Tibial artery (tissue), 4 donors: Measurements from ENCODE around the gene SAV1.
"Not testable (repeated sequence)": the region's sequence is repeated elsewhere in the genome, so short reads cannot be mapped to it uniquely, and the experiment has no call there.

Experiments used
- DNase-seq, 2 donors: peaks; one replicate each; pipeline ENCODE4 v3.0.0-alpha.2; 2019
- H3K27ac ChIP-seq, 2 donors: fragments of 200-600 bp; sonication (generic) in 1 of 2; 1 replicate in 1 of 2; 2 replicates in 1 of 2; pipeline ENCODE4 v1.5.1; 2018 to 2019; ENCODE audit warnings: mild to moderate bottlenecking in 1 of 2
- H3K27me3 ChIP-seq, 2 donors: fragments of 200-600 bp; sonication (generic) in 1 of 2; one replicate each; pipeline versions ENCODE4 v1.5.1 to v1.6.0; 2016 to 2019
- H3K36me3 ChIP-seq, 3 donors: fragments of 200-600 bp; sonication (generic) in 2 of 3; one replicate each; pipeline ENCODE4 v1.5.1; 2016 to 2019; ENCODE audit warnings: mild to moderate bottlenecking in 2 of 3
- H3K4me1 ChIP-seq, 4 donors: fragments of 200-600 bp; sonication (generic) in 2 of 4; 1 replicate in 3 of 4; 2 replicates in 1 of 4; pipeline ENCODE4 v1.5.1; 2016 to 2019
- H3K4me3 ChIP-seq, 2 donors: fragments of 200-600 bp; sonication (generic) in 1 of 2; 1 replicate in 1 of 2; 2 replicates in 1 of 2; pipeline ENCODE4 v1.5.1; 2018 to 2019; ENCODE audit warnings: mild to moderate bottlenecking in 2 of 2
- H3K9me3 ChIP-seq, 3 donors: fragments of 200-600 bp; sonication (generic) in 1 of 3; one replicate each; pipeline ENCODE4 v1.5.1; 2016 to 2019
- CTCF ChIP-seq, 2 experiments: fragments of 200-600 bp in 1 of 2; fragments of 450-650 bp in 1 of 2; IDR thresholded peaks; one replicate each; pipeline ENCODE4 v1.5.1; 2017 to 2019; ENCODE audit warnings: antibody characterized with exemption in 2 of 2, mild to moderate bottlenecking in 1 of 2, moderate library complexity in 1 of 2
- intact Hi-C: fragments of 100-400 bp; cut with DNase I; formaldehyde crosslinking; loops from one replicate; pipeline ENCODE4 v1.15.0; 2023; ENCODE audit warnings: low total_unique reads

SAV1 gene

GRCh38 chr14:50669441-50669986 lies 1.4 kb upstream of the SAV1 start:
- intact Hi-C loops = loop anchor here (5.0 kb wide), 1 partner anchor 88 kb away; no protein-coding TSS in a partner anchor
- DNase-seq = no peak
- TF ChIP-seq CTCF (IDR thresholded peaks at IDR 0.05) = no peak

GRCh38 chr14:50668826-50669143 lies 679 bp upstream of the SAV1 start:
- H3K4me3 ChIP-seq = peak overlapping the region; percentile 77 to 78
- H3K27ac ChIP-seq = peak overlapping the region; percentile 95 to 98
- no peaks in the 10 kb centered on the region for H3K9me3 ChIP-seq
- H3K27me3 ChIP-seq = no peaks in the 10 kb centered on the region
- no peak for DNase-seq
- TF ChIP-seq CTCF (IDR thresholded peaks at IDR 0.05) = no peak
- intact Hi-C loops = loop anchor here (5.0 kb wide), 1 partner anchor 89 kb away; no protein-coding TSS in a partner anchor
- H3K4me1 ChIP-seq = peaks cover 0 to 30% (median 7%) of the 10 kb centered on the region in 4 donors
- H3K36me3 ChIP-seq = peaks cover 6 to 10% (median 7%) of the 10 kb centered on the region in 3 donors

More at GRCh38 chr14:50669441-50669986, 1.4 kb upstream of the SAV1 start:
- H3K27me3 ChIP-seq = no peaks in the 10 kb centered on the region
- H3K4me3 ChIP-seq = no peak overlapping the region
- H3K27ac ChIP-seq = peak overlapping the region in 1 of 2 donors; percentile 95
- H3K4me1 ChIP-seq = peaks cover 0 to 23% (median 5%) of the 10 kb centered on the region in 4 donors
- H3K36me3 ChIP-seq = peaks cover 3 to 5% (median 3%) of the 10 kb centered on the region in 3 donors
- no peaks in the 10 kb centered on the region for H3K9me3 ChIP-seq

- Histone ChIP-seq H3K27me3 (no peaks in the 10 kb centered on the region), H3K4me1 (peaks cover 0 to 37% (median 9%) of the 10 kb centered on the region in 4 donors), H3K36me3 (peaks cover 6 to 12% (median 7%) of the 10 kb centered on the region in 3 donors), H3K27ac (peak overlapping the region; percentile 95 to 98), H3K9me3 (no peaks in the 10 kb centered on the region), H3K4me3 (peak overlapping the region; percentile 77 to 78)
- DNase-seq = peak in 1 of 2 donors; percentile 67
- TF ChIP-seq CTCF (IDR thresholded peaks at IDR 0.05) = no peak
- intact Hi-C loops = loop anchor here (5.0 kb wide), 1 partner anchor 90 kb away; no protein-coding TSS in a partner anchor
Measured at GRCh38 chr14:50667684-50667995, 466 bp downstream of the SAV1 start.

DNA sequence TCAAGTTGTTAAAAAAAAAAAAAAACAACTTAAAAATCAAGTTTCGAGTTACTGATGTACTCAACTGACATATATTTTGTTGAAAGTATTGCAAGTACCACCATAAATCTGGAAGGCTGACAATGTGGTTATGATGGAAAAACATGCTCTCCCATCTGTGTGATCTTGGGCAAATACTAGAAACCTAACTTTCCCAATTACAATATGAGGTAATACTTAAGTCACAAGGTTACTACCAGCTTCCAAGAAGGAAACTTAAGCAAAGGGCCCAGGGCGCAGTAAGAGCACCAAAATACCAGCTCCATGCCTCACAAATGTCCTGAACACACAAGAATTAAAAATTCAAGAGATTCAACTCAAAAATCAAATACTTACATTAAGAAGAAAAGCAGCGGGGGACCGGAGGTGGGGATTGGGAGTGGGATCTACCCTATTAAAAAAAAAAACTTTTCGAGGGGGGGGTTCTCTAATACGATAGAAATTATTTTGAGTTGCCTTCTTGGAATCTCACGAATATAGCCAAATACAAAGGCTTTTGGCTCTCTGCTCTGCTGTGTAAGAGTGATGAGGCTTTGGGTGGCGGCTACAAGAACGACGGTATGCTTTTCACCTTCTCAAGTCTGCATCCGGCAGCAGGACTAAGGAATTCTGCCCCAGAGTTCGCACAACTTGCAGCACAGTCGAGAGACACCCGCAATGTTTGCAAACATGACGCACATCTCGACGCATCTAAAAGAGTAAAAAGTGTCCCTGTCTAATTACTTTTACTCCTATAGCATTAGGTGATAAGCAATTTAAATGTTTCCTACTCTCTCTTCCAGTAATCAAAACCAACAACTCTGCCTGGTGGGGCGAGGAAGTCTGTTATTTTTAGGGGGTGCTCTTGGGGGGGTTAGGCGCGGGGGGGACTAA lies 1.1 kb downstream of the SAV1 start:
- intact Hi-C loops = loop anchor here (5.0 kb wide), 1 partner anchor 90 kb away; no protein-coding TSS in a partner anchor
- Histone ChIP-seq H3K27me3 (no peaks in the 10 kb centered on the region), H3K4me1 (peaks cover 0 to 44% (median 9%) of the 10 kb centered on the region in 4 donors), H3K27ac (peak overlapping the region; percentile 95 to 98), H3K36me3 (peaks cover 6 to 14% (median 7%) of the 10 kb centered on the region in 3 donors), H3K4me3 (peak overlapping the region; percentile 77 to 78), H3K9me3 (no peaks in the 10 kb centered on the region)
- no peak for TF ChIP-seq CTCF (IDR thresholded peaks at IDR 0.05)
- peak; percentile 42 to 74 for DNase-seq

GRCh38 chr14:50665300-50665699 lies 2.8 kb downstream of the SAV1 start:
- H3K36me3 ChIP-seq = peaks cover 6 to 27% (median 14%) of the 10 kb centered on the region in 3 donors
- H3K27ac ChIP-seq = peak overlapping the region in 1 of 2 donors; percentile 95
- not testable (repeated sequence) for DNase-seq, H3K9me3 ChIP-seq, H3K27me3 ChIP-seq
- H3K4me1 ChIP-seq = peaks cover 0 to 50% (median 12%) of the 10 kb centered on the region in 4 donors
- peak overlapping the region in 1 of 2 donors; percentile 77 for H3K4me3 ChIP-seq
- intact Hi-C loops = loop anchor here (5.0 kb wide), 1 partner anchor 92 kb away; no protein-coding TSS in a partner anchor

GRCh38 chr14:50664579-50664978 lies 3.5 kb downstream of the SAV1 start:
- H3K9me3 ChIP-seq, intact Hi-C loops, H3K27ac ChIP-seq, DNase-seq, H3K27me3 ChIP-seq, H3K4me3 ChIP-seq: not testable (repeated sequence)
- peaks cover 6 to 32% (median 14%) of the 10 kb centered on the region in 3 donors for H3K36me3 ChIP-seq
- peaks cover 0 to 57% (median 16%) of the 10 kb centered on the region in 4 donors for H3K4me1 ChIP-seq
